GM12864 (cell line): ENCODE measurements around the gene TUB.

ENCODE experiments used
- DNase-seq: peaks from one replicate; pipeline ENCODE4 v3.0.0-alpha.2; 2011; ENCODE audit warnings: low read depth
- H3K4me3 ChIP-seq: 2 replicates; pipeline ENCODE4 v1.5.1; 2011; ENCODE audit warnings: mild to moderate bottlenecking, low read depth, low read length, control low read depth
- TF ChIP-seq, protein P1 (sequence below): IDR thresholded peaks from 2 replicates; pipeline ENCODE4 v1.5.1; 2011; ENCODE audit warnings: low read depth, mild to moderate bottlenecking, moderate library complexity, low read length, control low read depth, inconsistent platforms; ENCODE audit errors: missing control alignments

Gene TUB

GRCh38 chr11:8058216-8058615 is 22.8 kb upstream of the TUB start:
- H3K4me3 ChIP-seq = no peak overlapping the region
- TF ChIP-seq, protein P1, sequence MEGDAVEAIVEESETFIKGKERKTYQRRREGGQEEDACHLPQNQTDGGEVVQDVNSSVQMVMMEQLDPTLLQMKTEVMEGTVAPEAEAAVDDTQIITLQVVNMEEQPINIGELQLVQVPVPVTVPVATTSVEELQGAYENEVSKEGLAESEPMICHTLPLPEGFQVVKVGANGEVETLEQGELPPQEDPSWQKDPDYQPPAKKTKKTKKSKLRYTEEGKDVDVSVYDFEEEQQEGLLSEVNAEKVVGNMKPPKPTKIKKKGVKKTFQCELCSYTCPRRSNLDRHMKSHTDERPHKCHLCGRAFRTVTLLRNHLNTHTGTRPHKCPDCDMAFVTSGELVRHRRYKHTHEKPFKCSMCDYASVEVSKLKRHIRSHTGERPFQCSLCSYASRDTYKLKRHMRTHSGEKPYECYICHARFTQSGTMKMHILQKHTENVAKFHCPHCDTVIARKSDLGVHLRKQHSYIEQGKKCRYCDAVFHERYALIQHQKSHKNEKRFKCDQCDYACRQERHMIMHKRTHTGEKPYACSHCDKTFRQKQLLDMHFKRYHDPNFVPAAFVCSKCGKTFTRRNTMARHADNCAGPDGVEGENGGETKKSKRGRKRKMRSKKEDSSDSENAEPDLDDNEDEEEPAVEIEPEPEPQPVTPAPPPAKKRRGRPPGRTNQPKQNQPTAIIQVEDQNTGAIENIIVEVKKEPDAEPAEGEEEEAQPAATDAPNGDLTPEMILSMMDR = no peak
- no peak for DNase-seq

GRCh38 chr11:8059030-8059429 is 22.0 kb upstream of the TUB start:
- DNase-seq = no peak
- TF ChIP-seq, protein P1 = no peak
- no peak overlapping the region for H3K4me3 ChIP-seq

DNA sequence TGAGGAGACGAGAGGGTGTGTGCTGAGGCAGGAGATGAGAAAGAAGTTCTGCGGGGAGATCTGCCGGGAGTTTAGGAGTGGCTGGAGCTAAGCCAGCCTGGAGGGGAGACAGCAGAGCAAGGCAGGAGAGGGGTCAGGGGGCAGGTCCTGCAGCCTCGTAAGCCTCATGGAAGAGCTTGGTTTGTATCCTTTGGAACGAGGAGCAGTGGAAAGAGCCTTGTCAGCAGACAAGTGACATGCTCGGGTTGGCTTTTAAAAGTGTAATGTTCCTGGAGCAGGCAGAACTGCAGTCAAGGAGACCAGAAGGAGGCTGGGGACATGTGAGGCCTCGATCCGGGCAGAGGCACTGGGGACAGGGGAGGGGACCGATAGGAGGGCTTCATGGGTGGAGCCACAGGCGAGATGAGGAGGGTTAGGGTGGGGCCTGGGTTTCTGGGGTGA is 21.4 kb upstream of the TUB start:
- TF ChIP-seq, protein P1 = no peak
- no peak for DNase-seq
- H3K4me3 ChIP-seq = no peak overlapping the region

DNA sequence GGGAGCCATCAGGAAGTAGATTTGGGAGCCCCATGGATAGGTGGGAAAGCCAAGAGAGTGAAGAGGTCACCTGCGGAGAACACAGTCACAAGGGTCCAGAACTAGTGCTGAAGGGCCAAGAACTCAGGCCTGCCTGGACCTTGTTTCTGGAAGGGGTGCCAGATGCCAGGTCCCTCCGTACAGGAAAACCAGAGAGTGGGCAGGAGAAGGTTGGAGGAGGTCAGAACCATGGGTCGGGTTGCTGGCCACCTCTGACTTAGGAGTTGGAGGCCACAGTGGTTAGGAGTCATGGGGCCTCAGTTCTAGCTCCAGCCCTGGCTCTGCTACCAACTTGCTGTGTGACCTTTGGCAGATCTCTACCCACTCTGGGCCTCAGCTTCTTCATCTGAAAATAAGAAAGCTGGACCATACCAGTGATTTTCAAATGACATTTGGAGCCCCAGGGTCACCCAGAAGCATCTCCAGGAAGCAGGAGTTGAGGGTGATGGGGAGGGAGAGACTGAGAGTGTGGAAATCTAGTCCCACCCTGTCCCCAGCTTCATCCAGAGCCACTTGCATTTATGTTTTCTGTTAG is 20.8 kb upstream of the TUB start:
- no peak overlapping the region for H3K4me3 ChIP-seq
- TF ChIP-seq, protein P1 = no peak
- no peak for DNase-seq

- DNase-seq = no peak
- TF ChIP-seq, protein P1 = no peak
- H3K4me3 ChIP-seq = no peak overlapping the region
Measured at GRCh38 chr11:8060801-8061554, 20.0 kb upstream of the TUB start.

- TF ChIP-seq, protein P1 = no peak
- H3K4me3 ChIP-seq = no peak overlapping the region
- no peak for DNase-seq
Measured at GRCh38 chr11:8061555-8062428, 19.2 kb upstream of the TUB start.
